Activated CD4-positive, alpha-beta T cell treated with anti-CD3 and anti-CD28 coated beads for 24 hours (primary cell): ENCODE data around the gene NKX6-1.

Experiments
- DNase-seq, 2 donors: peaks; one replicate each; pipeline ENCODE4 v3.0.0-alpha.2; 2020; ENCODE audit warnings: low read depth in 2 of 2

Gene NKX6-1

GRCh38 chr4:84498935-84499623, at the start of gene NKX6-1:
TSS of gene NKX6-1 (minus strand) at chr4:84499292. CDS start at chr4:84498228, 1,064 bp downstream.
- no peak for DNase-seq

- DNase-seq, result no peak
Observed at GRCh38 chr4:84547211-84547610, 48.1 kb upstream of the NKX6-1 start.

DNA sequence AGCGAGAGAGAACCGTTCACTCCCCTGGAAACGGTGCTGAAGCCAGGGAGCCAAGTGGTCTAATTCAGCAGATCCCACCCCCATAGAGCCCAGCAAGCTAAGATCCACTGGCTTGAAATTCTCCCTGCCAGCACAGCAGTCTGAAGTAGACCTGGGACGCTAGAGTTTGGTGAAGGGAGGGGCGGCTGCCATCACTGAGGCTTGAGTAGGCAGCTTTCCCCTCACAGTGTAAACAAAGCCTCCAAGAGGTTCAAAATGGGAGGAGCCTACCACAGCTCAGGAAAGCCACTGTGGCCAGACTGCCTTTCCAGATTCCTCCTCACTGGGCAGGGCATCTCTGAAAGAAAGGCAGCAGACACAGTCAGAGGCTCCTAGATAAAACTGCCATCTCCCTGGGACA, 46.0 kb upstream of the NKX6-1 start:
- DNase-seq, result no peak

- no peak for DNase-seq
Observed at GRCh38 chr4:84535901-84536300, 36.8 kb upstream of the NKX6-1 start.

- DNase-seq, result no peak
Observed at GRCh38 chr4:84531689-84532088, 32.6 kb upstream of the NKX6-1 start.

DNA sequence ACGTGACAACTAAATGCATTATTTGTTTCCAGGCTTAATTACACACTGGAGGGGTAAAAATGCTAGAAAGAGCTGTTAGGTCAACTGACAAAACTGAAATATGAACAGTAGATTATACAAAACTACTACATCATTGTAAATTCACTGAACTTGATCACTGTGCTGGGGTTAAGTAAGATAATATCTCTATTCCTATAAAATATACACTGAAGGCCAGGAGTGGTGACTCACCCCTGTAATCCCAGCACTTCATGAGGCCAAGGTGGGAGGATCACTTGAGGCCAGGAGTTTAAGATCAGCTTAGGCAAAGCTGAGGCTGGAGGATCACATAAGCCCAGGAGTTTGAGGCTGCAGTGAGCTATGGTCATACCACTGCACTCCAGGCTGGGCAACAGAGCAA, 31.8 kb upstream of the NKX6-1 start:
- no peak for DNase-seq

- no peak for DNase-seq
Observed at GRCh38 chr4:84530454-84530853, 31.4 kb upstream of the NKX6-1 start.

DNA sequence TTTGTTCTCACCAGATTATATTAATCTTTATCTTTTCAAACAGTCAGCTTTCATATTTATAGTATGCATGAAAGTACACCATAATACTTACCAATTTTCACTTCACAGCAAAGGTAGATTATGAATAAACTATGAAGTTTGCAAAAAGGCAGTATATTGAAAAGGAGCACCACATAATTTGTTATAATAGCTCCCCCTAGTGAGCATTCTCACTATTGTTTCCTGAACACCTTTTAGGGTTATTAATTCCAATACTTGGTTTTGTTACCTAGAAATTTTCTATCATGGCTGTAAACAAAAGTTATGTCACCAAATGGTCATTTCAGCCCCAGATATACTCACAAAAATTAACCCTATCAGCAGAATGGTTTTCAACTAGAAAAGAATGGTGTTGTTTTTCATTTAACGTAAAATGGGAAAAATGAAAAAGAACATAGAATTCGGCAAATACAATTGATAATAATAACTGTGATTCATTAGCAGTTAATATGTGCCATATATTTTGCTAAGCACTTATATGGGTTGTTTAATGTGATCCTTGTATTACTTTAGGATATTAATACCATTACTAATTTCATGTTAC, 30.2 kb upstream of the NKX6-1 start:
- no peak for DNase-seq

DNA sequence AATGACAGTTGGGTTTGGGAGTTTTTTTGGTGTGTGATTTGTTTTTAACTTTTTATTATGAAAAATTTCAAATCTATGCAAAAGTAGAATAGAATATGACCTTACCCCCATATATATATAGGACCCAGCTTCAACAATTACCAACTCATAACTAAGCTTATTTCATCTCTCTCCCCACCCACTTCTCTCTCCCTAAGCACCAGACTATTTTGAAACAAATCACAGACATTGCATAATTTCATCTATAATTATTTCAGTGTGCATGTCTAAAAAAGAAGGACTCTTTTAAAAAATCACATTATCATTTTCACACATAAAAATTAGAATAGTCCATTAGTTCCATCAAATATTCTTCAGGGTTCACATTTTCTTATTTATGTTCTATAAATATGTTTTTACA, 28.3 kb upstream of the NKX6-1 start:
- DNase-seq, result no peak

DNA sequence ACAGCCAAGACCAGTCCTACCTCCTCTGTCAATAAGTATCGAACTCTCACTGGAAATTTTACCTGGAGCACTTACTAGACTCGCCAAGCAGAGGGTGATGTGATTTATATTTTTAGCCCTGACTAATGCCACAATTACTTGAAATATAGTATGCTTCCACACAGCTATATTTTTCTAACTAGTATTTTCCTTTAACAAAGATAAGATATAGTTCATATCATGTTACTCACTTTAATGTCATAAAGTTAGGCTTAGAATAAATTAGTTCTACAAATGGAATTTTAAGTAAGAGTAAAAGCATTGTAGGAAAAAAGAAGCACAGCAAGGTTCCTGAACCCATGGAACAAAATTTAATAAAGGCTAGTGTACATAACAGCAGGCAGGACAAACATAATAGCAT, 16.0 kb upstream of the NKX6-1 start:
- DNase-seq, result no peak

GRCh38 chr4:84512277-84512676, 13.2 kb upstream of the NKX6-1 start:
- no peak for DNase-seq

DNA sequence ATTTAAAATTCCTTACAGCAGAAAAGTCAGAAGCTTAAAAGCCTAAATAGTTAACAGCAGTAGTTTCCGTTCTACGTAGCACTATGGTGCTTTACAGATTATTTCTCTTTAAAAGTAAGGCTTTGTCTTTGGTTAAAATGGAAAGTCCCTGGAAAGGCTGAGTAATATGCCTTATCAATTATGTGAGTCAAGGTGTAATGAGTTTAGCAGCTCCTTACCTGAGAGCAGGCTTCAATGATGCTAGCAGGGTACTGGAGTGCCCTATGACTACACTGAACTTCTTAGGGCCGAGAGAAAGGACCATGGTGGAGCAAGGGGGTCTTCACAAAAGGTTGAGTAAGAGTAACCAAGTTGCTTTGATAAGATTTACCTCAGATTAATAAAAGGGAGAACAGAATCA, 12.6 kb upstream of the NKX6-1 start:
- no peak for DNase-seq

DNA sequence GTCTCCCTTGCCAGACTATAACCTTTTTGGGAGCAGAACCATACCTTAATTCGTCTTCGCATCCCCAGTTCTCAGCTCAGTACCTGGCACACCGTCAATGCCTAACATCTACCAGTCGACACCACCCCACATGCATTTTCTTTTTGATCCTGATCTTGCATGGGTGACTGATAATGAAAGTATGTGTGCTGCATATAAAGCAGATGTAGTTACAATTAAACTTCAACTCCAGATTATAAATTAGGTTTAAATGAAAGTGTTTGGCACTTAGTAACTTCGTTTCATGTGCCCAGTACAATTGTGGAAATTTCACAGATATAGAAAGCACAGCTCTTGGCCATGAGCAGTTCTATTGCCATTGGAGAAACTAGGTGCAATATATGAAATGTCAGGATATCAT, 8.8 kb upstream of the NKX6-1 start:
- no peak for DNase-seq

- no peak for DNase-seq
Observed at GRCh38 chr4:84504821-84505220, 5.7 kb upstream of the NKX6-1 start.

- DNase-seq, result no peak
Observed at GRCh38 chr4:84503495-84504437, 4.7 kb upstream of the NKX6-1 start.

GRCh38 chr4:84502955-84503373, 3.9 kb upstream of the NKX6-1 start:
- DNase-seq, result no peak

DNA sequence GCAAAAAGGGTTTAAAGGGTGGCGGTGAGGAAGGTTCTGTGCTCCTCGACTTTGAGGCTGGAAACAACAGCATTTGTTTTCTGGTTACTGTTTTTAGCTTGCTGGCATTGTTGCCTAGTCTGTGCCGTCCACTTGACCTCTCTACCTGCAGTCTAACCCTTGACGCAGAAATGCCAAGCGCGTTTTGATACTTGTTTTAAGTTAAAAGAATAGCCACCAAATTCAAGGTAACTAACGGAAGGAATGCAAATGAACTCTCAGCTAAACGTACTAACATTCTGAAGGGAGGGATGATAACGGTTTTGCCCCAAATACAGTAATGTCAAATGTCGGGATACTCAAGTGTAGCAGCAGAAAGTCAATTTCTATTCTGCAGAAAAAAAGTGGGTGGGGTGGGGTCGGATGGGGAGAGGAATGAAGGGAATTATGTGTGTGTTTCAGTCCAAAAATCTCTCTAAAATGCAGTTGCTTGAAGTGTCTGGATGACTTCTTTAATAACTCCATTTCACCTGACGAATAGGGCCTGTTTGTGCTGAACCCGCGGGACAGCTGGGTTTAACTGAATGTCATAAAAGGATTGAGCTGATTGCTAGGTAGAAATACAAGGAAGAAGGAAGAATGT, 3.4 kb upstream of the NKX6-1 start:
- no peak for DNase-seq

- no peak for DNase-seq
Observed at GRCh38 chr4:84501721-84502267, 2.7 kb upstream of the NKX6-1 start.

DNA sequence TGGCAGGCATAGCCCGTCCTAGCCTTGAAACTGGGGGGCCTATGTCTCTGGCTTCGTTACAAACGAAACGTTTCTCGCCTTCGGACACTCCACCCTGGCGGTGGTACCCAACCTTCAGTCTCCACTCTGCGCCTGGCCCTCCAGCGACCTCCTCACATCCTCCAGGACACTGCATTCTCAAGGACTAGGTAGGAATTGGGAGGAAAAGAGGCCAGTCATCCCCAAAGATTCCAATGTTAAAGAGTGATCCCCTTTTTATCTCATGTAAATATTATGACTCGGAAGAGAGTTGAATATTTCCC, 2.1 kb upstream of the NKX6-1 start:
- DNase-seq, result no peak

DNA sequence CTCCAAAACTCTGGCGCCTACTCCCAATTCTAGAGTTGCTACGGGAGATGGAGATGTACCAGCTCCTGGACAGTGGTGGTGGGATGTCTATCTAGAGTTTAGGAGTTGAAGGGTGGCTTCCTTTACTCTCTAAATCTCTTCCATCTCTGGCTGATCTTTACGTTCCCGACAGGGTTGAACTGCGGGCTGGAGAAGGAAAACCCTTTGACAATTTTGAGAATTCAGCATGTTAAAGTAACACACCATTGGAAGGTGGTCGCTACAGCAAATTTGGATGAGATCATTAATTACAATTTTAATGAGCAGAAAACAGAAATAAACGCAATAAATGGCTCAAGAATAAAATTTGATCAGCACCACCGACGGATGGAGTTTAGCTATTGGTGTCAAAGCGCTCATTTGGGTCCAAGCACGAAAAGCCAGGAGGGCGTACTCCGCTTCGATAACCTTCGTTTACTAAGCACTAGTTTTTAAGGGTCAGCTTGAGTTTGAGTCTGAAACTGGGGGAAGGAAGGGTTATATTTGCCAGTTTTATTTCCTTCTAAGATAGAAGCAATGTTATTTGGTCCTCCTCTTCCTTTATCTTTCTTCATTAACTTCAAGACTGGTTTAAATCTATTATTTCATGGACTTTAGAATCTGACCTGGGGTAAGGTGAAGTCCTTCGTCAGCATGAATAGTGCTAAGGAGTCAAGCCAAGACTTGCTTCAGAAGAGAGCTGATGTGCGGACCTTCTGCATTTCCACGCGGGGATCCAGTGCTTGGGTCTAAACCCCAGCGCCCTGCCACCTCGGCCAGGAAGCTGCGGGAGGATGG, 1.5 kb upstream of the NKX6-1 start:
- DNase-seq, result no peak

DNA sequence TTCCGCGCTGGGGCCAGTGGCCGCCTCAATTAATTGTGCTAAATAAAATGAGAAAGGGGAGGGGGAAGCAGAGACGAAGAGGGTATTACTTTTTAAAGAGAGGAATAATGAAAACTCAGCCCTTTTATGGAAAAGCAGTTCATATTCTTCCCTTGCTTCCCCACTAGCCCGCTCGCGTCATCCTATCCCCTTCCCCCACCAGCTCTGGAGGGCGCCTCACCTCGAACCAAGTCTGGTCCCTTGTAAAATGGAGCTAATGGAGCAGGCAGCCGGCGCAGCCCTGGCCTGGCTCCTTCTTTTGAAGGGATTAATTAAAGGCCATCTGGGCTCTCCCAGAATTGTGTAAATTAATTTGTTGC, 511 bp upstream of the NKX6-1 start:
- no peak for DNase-seq
